D721Med (cell line): Measurements from ENCODE around the gene HACD2.

Experiments used
- DNase-seq: peaks from one replicate; pipeline ENCODE4 v3.0.0; 2011; ENCODE audit warnings: low spot score; ENCODE audit not compliant: insufficient read length
- FAIRE-seq: peaks from 2 replicates; lab custom pipeline; 2011; peaks lifted over from hg19 to GRCh38; lab: Jason Lieb, UNC
- CTCF ChIP-seq: IDR thresholded peaks from 2 replicates; pipeline ENCODE4 v1.5.1; 2012; ENCODE audit warnings: mild to moderate bottlenecking, control low read depth; ENCODE audit not compliant: insufficient read depth; ENCODE audit errors: missing control alignments

The HACD2 gene

GRCh38 chr3:123525433-123525832 lies 59.4 kb downstream of the HACD2 start:
- FAIRE-seq: no peak
- DNase-seq: no peak
- TF ChIP-seq CTCF: no peak

GRCh38 chr3:123524981-123525380 lies 59.9 kb downstream of the HACD2 start:
- no peak for TF ChIP-seq CTCF
- no peak for FAIRE-seq
- DNase-seq: no peak

- TF ChIP-seq CTCF: no peak
Observed at GRCh38 chr3:123523023-123523412, 61.8 kb downstream of the HACD2 start.

GRCh38 chr3:123522320-123523022 lies 62.4 kb downstream of the HACD2 start:
- no peak for TF ChIP-seq CTCF
- FAIRE-seq (no peak), DNase-seq (no peak)

More at GRCh38 chr3:123523023-123523412, 61.8 kb downstream of the HACD2 start:
- FAIRE-seq (no peak), DNase-seq (no peak)

- no peak for TF ChIP-seq CTCF
- FAIRE-seq (no peak), DNase-seq (no peak)
Observed at GRCh38 chr3:123521179-123521969, 63.5 kb downstream of the HACD2 start.

- FAIRE-seq (no peak), DNase-seq (no peak)
- no peak for TF ChIP-seq CTCF
Observed at GRCh38 chr3:123520656-123521055, 64.2 kb downstream of the HACD2 start.
